HG03196 (cell line): ENCODE measurements around the gene JMJD1C.
A peak's percentile ranks its signal among the peaks of the same experiment; 100 is the strongest.
"Not testable (repeated sequence)": the region's sequence is repeated elsewhere in the genome, so short reads cannot be mapped to it uniquely, and the experiment has no call there.

Source experiments
- ATAC-seq: cut with Tn5 transposase; IDR thresholded peaks from one replicate; pipeline ENCODE4 v1.9.1; 2021; ENCODE audit not compliant: unreplicated experiment

JMJD1C gene

GRCh38 chr10:63262430-63263073, 203.2 kb downstream of the JMJD1C start:
- ATAC-seq: no peak

- no peak for ATAC-seq
Observed at GRCh38 chr10:63261496-63261895, 204.3 kb downstream of the JMJD1C start.

GRCh38 chr10:63260860-63261251, 204.9 kb downstream of the JMJD1C start:
- no peak for ATAC-seq

GRCh38 chr10:63260103-63260859, 205.5 kb downstream of the JMJD1C start:
- no peak for ATAC-seq

- ATAC-seq: no peak
Observed at GRCh38 chr10:63258920-63259678, 206.7 kb downstream of the JMJD1C start.

- no peak for ATAC-seq
Observed at GRCh38 chr10:63257778-63258177, 208.0 kb downstream of the JMJD1C start.

- ATAC-seq: no peak
Observed at GRCh38 chr10:63256009-63256773, 209.6 kb downstream of the JMJD1C start.

GRCh38 chr10:63255316-63255715, 210.5 kb downstream of the JMJD1C start:
- ATAC-seq: no peak

- ATAC-seq: no peak
Observed at GRCh38 chr10:63253040-63253439, 212.7 kb downstream of the JMJD1C start.

- ATAC-seq: no peak
Observed at GRCh38 chr10:63252095-63252762, 213.5 kb downstream of the JMJD1C start.

- ATAC-seq: no peak
Observed at GRCh38 chr10:63250032-63250431, 215.7 kb downstream of the JMJD1C start.

GRCh38 chr10:63247771-63248170, 218.0 kb downstream of the JMJD1C start:
- ATAC-seq: no peak

- ATAC-seq: no peak
Observed at GRCh38 chr10:63246356-63246755, 219.4 kb downstream of the JMJD1C start.

- peak; percentile 32 for ATAC-seq
Observed at GRCh38 chr10:63241841-63242281, 223.9 kb downstream of the JMJD1C start.

- no peak for ATAC-seq
Observed at GRCh38 chr10:63240807-63241206, 225.0 kb downstream of the JMJD1C start.

GRCh38 chr10:63238501-63238900, 227.3 kb downstream of the JMJD1C start:
- no peak for ATAC-seq

GRCh38 chr10:63237396-63237795, 228.4 kb downstream of the JMJD1C start:
- ATAC-seq: no peak

- peak; percentile 92 for ATAC-seq
Observed at GRCh38 chr10:63236113-63236935, 229.5 kb downstream of the JMJD1C start.

GRCh38 chr10:63235136-63235535, 230.6 kb downstream of the JMJD1C start:
- not testable (repeated sequence) for ATAC-seq

GRCh38 chr10:63229161-63229560, 236.6 kb downstream of the JMJD1C start:
- ATAC-seq: no peak
